GM23248 (cell line): ENCODE measurements around the gene SEPHS1.

Experiments
- EZH2 ChIP-seq: fragments of 200-600 bp; sonication (generic); IDR thresholded peaks from 2 replicates; pipeline ENCODE4 v1.6.1; 2018; ENCODE audit warnings: antibody characterized with exemption, mild to moderate bottlenecking; ENCODE audit not compliant: insufficient read depth, poor library complexity, severe bottlenecking
- EZH2phosphoT487 ChIP-seq: fragments of 200-600 bp; sonication (generic); IDR thresholded peaks from 2 replicates; pipeline ENCODE4 v1.6.1; 2018; ENCODE audit warnings: antibody characterized with exemption, moderate library complexity, mild to moderate bottlenecking, low read depth; ENCODE audit not compliant: insufficient read depth

- TF ChIP-seq EZH2: no peak
- TF ChIP-seq EZH2phosphoT487: no peak
These were observed 57.0 kb downstream of the SEPHS1 start for GRCh38 chr10:13291061-13291460.
